Activated naive CD8-positive, alpha-beta T cell treated with anti-CD3 and anti-CD28 coated beads, Interleukin-2, amount 10 ng/mL, durations not matched to agents 7 days and 5 days (primary cell): ENCODE results near the gene PRR36. TPM values are rescaled to one million over a fixed set of nuclear protein-coding genes. Genes with fewer than 3 reads are reported as not detected.

Experiments
- ATAC-seq: fragments of 150-1000 bp; cut with Tn5 transposase; one replicate; pipeline ENCODE4 v1.10.0; 2021; ENCODE audit warnings: low read depth, moderate library complexity
- POLR2A ChIA-PET: fragments of 350-600 bp; sonication (Branson Sonifier 250); formaldehyde crosslinking; loops from one replicate; lab custom pipeline; 2021; ENCODE audit warnings: antibody characterized with exemption; lab: Charles Lee
- DNase-seq: peaks from one replicate; pipeline ENCODE4 v3.0.0; 2021
- H3K27ac Mint-ChIP-seq: one replicate; pipeline ENCODE4 v1.8.0; 2022; ENCODE audit warnings: mild to moderate bottlenecking, mixed read lengths
- H3K27me3 Mint-ChIP-seq: one replicate; pipeline ENCODE4 v1.8.0; 2022; ENCODE audit warnings: mild to moderate bottlenecking, moderate library complexity, mixed read lengths
- H3K36me3 Mint-ChIP-seq: one replicate; pipeline ENCODE4 v1.8.0; 2021; ENCODE audit warnings: mild to moderate bottlenecking, mixed read lengths
- H3K4me1 Mint-ChIP-seq: one replicate; pipeline ENCODE4 v1.8.0; 2021; ENCODE audit warnings: mixed read lengths
- H3K4me3 Mint-ChIP-seq: one replicate; pipeline ENCODE4 v1.8.0; 2022; ENCODE audit warnings: mild to moderate bottlenecking, moderate library complexity, mixed read lengths
- H3K9me3 Mint-ChIP-seq: one replicate; pipeline ENCODE4 v1.8.0; 2021; ENCODE audit warnings: mixed read lengths
- total RNA-seq, 2 experiments: library from RNA; stranded (reverse); gene quantifications; one replicate each; pipeline ENCODE4 v1.2.3, GENCODE V29; 2021

PRR36 gene
- total RNA-seq, 2 experiments from 2014 or later: 0.40 to 0.78 TPM

DNA sequence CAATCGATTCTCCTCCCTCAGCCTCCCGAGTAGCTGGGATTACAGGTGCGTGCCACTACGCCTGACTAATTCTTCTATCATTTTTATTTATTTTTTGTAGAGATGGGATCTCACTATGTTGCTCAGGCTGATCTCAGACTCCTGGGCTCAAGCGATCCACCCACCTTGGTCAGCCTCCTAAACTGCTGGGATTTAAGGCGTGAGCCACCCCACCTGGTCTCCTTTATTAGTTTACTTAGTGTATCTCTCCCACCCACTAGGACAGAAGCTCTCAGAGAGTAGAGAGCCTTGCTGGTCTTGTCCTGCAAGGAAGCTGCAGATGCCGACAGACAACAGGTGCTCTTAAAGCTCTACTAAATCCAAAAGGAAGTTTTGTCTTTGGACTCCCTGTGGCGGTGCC, 11.6 kb upstream of the PRR36 start:
- peaks cover 5% of the 10 kb centered on the region for H3K4me1 Mint-ChIP-seq
- POLR2A ChIA-PET: interaction anchor here (0.7 kb wide), 1 partner anchor 438 kb away, joined by 3 read pairs; no protein-coding TSS in a partner anchor
- peaks cover 20% of the 10 kb centered on the region for H3K27me3 Mint-ChIP-seq

DNA sequence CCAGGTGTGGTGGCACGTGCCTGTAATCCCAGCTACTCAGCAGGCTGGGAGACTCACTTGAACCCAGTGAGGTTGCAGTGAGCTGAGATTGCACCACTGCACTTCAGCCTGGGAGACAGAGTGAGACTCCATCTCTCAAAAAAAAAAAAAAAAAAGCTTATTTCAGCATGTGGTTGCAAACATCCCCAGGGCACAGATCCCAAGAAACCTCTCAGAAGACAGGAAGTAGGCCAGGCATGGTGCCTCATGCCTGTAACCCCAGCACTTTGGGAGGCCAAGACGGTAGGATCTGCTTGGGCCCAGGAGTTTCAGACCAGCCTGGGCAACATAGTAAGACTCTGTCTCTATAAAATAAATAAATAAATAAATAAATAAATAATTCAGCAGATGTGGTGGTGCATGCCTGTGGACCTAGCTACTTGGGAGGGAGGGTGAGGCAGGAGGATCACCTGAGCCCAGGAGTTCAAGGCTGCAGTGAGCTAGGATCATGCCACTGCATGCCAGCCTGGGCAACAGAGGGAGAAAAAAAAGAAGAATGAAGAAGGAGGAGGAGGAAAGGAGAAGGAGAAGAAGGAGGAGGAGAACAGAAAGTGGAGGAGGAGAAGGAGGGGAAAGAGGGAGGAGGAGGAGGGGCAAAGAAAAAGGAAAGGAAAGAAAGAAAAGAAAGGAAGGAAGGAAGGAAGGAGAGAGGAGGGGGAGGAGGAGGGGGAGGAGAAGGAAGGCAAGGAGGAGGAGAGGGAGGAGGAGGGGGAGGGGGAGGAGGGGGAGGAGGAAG, 9.8 kb upstream of the PRR36 start:
- peaks cover 5% of the 10 kb centered on the region for H3K4me1 Mint-ChIP-seq
- ATAC-seq (no peak), DNase-seq (no peak)
- H3K4me3 Mint-ChIP-seq: no peak overlapping the region
- H3K27ac Mint-ChIP-seq: no peak overlapping the region
- peaks cover 2% of the 10 kb centered on the region for H3K9me3 Mint-ChIP-seq
- POLR2A ChIA-PET: interaction anchor here (1.4 kb wide), 1 partner anchor 20 kb away, joined by 3 read pairs; the partner anchor contains the start of gene MAP2K7
- no peaks in the 10 kb centered on the region for H3K36me3 Mint-ChIP-seq
- H3K27me3 Mint-ChIP-seq: peaks cover 14% of the 10 kb centered on the region

More for the DNA sequence above, 11.6 kb upstream of the PRR36 start:
- Mint-ChIP-seq H3K36me3 (no peaks in the 10 kb centered on the region), H3K4me3 (no peak overlapping the region), H3K9me3 (peaks cover 2% of the 10 kb centered on the region), H3K27ac (no peak overlapping the region)
- ATAC-seq (no peak), DNase-seq (no peak)

DNA sequence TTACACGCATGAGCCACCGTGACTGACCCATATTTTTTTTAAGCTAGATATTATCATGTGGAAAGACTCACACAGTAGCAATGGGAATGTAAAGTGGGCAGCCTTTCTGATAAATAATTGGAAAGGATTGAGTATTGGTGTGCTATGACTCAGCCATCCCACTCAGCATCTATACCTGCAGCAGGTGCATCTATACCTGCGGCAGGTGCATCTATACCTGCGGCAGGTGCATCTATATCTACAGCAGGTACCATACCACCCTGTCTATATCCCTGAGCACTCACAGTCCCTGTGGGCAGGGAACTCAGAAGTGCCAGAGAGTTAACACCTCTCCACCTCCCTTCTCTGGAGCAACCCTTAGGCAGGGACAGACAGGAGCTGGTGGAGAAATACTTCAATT, 8.9 kb upstream of the PRR36 start:
- POLR2A ChIA-PET: interaction anchor here (1.4 kb wide), 1 partner anchor 20 kb away, joined by 3 read pairs; the partner anchor contains the start of gene MAP2K7
- H3K4me3 Mint-ChIP-seq: no peak overlapping the region
- peaks cover 2% of the 10 kb centered on the region for H3K9me3 Mint-ChIP-seq
- peaks cover 11% of the 10 kb centered on the region for H3K27me3 Mint-ChIP-seq
- DNase-seq (no peak), ATAC-seq (no peak)
- no peaks in the 10 kb centered on the region for H3K36me3 Mint-ChIP-seq
- H3K4me1 Mint-ChIP-seq: peaks cover 5% of the 10 kb centered on the region
- H3K27ac Mint-ChIP-seq: no peak overlapping the region

DNA sequence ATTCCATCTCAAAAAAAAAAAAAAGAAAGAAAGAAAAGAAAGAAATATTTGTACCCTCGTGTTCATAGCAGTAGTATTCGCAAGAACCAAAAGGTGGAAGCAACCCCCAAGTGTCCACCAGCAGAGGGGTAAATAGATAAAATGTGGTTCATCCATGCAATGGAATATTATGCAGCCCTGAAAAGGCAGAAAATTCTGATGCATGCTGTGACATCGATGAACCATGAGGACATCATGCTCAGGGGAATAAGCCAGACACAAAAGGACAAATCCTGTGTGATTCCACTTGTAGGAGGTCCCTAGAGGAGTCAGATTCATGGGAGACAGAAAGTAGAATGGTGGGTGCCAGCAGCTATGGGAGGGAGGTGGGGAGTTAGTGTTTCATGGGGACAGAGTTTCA, 7.7 kb upstream of the PRR36 start:
- Mint-ChIP-seq H3K9me3 (peaks cover 2% of the 10 kb centered on the region), H3K4me3 (no peak overlapping the region), H3K4me1 (peaks cover 5% of the 10 kb centered on the region), H3K27ac (no peak overlapping the region), H3K27me3 (peaks cover 5% of the 10 kb centered on the region), H3K36me3 (no peaks in the 10 kb centered on the region)
- POLR2A ChIA-PET: interaction anchor here (0.6 to 0.7 kb wide), 3 partner anchors 28 to 334 kb away, joined by 3 read pairs; no protein-coding TSS in a partner anchor
- no peak for DNase-seq
- ATAC-seq: no peak

DNA sequence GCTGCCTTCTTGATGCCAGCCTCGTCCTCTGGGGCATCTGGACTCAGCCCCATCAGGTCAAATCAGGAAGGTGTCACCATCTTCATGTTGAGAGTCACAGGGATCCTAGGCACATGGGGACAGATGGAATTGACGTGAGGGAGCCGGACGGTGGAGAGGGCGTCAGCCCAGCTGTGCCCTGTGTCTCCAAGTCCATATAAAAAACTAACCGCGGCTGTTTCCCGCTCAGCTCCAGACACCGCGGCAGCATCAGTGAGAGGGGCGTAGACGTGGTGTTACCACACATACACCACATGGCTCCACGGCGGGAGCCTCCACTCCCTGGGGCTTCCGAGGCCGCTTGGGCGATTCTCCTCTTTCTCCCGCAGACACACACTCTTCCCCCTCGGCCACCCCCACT, 5.6 kb upstream of the PRR36 start:
- H3K27me3 Mint-ChIP-seq: peaks cover 13% of the 10 kb centered on the region
- no peak overlapping the region for H3K4me3 Mint-ChIP-seq
- peaks cover 2% of the 10 kb centered on the region for H3K9me3 Mint-ChIP-seq
- no peaks in the 10 kb centered on the region for H3K36me3 Mint-ChIP-seq
- H3K27ac Mint-ChIP-seq: no peak overlapping the region
- DNase-seq (no peak), ATAC-seq (peak; percentile 43)
- POLR2A ChIA-PET: no interaction called here
- peaks cover 5% of the 10 kb centered on the region for H3K4me1 Mint-ChIP-seq

DNA sequence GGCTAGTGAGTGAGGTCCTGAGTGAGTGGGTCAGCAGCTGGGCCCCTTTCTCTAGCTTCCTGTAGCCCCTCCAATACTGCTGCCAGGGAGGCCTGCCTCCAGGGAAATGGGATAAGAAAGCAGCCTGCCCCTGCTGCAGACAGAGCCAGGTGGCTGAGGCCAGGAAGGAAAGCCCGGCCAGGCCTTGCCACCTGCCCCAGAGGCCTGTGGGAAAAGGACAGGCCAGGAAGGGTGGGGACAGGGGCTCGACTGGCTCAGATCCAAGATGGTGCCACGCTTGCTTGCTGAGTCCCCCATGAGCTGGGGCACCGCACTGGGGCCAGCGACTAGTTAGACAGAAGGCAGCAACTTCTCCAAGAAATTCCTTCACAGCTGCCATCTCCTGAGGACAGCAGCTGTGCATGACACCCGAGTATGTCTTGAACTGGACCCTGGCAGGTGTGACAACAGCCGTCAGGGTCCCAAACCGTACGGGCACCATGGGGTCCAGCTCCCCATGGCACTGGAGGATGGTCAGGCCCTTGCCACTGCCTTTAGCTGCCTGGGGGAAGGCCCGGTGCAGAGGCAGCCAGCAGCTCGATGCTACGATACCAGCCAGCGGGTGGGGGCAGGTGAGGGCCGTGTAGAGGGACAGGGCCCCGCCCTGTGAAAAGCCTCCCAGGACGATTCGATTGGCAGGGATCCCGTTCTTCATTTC, 5.1 kb upstream of the PRR36 start:
- DNase-seq: no peak
- POLR2A ChIA-PET: interaction anchor here (0.8 kb wide), 1 partner anchor 10 kb away, joined by 3 read pairs; no protein-coding TSS in a partner anchor
- peak; percentile 33 for ATAC-seq

DNA sequence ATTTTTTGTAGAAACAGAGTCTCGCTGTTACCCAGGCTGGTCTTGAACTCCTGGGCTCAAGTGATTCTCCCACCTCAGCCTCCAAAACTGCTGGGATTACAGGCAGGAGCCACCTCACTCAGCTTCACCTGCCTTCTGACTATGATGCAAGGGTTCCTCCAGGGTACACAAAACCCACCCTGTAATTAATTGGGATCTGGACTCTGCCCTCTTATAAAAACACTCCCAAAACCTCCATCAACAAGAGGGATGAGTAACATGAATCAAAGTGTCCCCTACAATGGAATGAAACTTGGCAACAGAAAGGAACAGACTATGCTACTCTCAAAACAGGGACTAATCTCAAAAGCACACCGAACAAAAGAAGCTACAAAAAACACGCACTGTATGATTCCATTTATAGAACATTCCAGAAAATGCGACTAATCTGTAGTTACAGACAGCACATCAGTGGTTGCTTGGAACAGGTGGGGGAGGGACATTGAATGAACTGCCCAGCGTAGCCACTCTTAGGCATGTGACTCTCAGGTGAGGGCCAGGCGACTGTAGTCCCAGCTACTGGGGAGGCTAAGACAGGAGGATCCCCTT, 3.2 kb upstream of the PRR36 start:
- no peak for DNase-seq
- Mint-ChIP-seq H3K4me1 (peaks cover 2% of the 10 kb centered on the region), H3K4me3 (no peak overlapping the region), H3K36me3 (no peaks in the 10 kb centered on the region), H3K27ac (no peak overlapping the region), H3K27me3 (peaks cover 27% of the 10 kb centered on the region), H3K9me3 (peaks cover 2% of the 10 kb centered on the region)
- ATAC-seq: no peak
- POLR2A ChIA-PET: no interaction called here

More for the DNA sequence above, 5.1 kb upstream of the PRR36 start:
- peaks cover 2% of the 10 kb centered on the region for H3K9me3 Mint-ChIP-seq
- H3K36me3 Mint-ChIP-seq: no peaks in the 10 kb centered on the region
- H3K4me3 Mint-ChIP-seq: no peak overlapping the region
- peaks cover 17% of the 10 kb centered on the region for H3K27me3 Mint-ChIP-seq
- peaks cover 5% of the 10 kb centered on the region for H3K4me1 Mint-ChIP-seq
- no peak overlapping the region for H3K27ac Mint-ChIP-seq

DNA sequence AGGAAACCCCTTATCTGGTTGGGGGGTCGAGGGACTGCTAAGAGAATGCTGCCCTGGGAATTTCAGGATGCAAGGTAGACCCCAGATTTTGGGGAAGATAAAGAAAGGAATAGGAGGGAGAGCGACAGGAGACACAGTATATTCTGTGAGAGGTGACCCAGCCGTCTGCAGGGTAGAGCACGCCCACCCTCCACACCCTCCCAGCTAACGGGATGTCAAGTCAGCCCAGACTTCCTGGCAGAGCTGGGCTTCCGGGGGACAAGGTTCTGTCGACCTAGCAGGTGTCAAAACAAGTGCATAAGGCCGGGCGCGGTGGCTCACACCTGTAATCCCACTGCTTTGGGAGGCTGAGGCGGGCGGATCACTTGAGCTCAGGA, 695 bp upstream of the PRR36 start:
- Mint-ChIP-seq H3K9me3 (no peaks in the 10 kb centered on the region), H3K36me3 (no peaks in the 10 kb centered on the region), H3K27ac (no peak overlapping the region), H3K4me3 (peak overlapping the region; percentile 68), H3K4me1 (peaks cover 19% of the 10 kb centered on the region), H3K27me3 (peaks cover 39% of the 10 kb centered on the region)
- ATAC-seq: no peak
- POLR2A ChIA-PET: no interaction called here
- DNase-seq: no peak

DNA sequence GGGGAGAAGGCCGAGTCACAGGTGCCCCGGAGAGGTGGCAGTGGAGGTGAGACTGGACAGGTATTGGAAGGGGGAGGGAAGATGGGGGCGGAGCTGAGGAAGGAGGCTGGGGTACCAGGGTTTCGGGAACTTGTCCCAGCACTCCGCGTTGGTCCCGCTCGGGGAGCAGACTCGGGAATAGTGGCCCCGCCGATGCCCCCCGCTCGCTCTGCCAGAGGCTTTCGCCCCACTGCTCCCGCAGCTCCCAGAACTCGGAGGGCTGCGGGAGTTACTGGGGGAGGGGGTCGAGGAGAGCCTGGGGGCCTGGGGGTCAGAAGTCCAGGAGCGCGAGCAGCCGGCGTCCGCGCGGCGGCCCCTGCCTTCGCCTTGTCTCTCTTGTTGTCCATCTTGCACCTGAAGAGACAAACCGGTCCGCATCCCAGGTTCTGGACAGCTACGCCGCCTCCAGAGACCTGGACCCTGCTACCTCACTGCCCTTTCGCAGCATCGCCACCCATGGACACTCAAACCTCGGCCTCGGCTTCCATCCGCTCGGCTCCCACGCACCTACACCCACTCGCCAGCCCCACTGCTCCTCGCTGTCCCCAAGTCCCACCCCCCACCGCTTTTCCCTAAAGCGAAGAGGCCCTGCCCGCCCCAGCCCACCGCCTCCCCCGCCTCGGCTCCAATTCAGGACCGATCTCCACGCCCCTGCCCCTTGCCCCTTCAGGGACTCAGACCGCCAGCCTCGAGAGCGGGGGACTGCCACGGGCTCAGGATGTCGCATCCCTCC, 700 bp downstream of the PRR36 start:
- POLR2A ChIA-PET: interaction anchor here (0.6 kb wide), 1 partner anchor 70 kb away, joined by 4 read pairs; no protein-coding TSS in a partner anchor
- peaks cover 22% of the 10 kb centered on the region for H3K4me1 Mint-ChIP-seq

DNA sequence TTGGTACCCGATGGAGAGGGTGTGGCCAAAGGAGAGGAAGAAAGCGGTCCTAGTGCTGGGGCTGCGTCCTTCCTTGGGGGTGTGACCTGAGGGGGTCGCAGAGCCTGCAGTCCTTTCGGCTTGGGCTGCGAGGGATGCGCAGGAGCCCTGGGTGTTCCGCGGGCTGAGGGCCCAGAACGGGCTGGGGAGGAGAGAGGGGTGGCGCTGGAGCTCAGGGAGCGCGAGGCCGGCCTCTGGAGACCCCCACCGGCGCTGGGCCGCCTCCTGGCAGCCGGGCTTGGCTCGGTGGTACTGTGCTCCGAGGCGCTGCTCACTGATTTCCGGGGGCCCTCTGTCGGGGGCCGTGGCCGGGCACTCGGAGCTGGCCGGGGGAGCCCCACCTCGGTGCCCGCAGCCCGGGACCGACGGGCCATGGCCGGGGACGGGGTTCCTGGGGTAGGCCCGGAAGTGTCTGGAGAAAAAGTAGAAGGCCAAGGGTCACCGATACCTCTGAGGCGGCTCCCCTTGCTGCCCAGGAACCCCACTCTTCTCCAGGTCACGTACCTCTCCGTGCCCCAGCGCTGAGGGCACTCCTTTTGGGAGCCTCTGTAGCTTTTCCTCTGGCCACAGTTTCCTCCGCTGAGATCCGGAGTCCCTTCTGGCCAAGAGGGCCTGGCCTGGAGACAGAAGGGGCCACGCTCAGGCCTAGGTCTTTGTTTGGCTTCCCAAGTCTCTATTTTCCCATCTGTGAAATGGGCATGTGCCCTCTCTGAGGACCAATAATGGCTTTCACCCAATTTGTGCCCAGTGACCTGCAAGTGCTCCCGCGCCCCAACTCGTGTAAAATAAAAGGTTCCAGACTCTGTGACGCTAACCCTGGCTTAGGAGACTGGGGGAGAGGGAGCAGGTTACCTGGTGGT, 1.6 kb downstream of the PRR36 start:
- ATAC-seq (no peak), DNase-seq (no peak)
- POLR2A ChIA-PET: interaction anchor here (1.6 kb wide), 1 partner anchor 10 kb away, joined by 6 read pairs; no protein-coding TSS in a partner anchor
- Mint-ChIP-seq H3K4me3 (peak overlapping the region; percentile 68), H3K9me3 (no peaks in the 10 kb centered on the region), H3K4me1 (peaks cover 23% of the 10 kb centered on the region), H3K36me3 (no peaks in the 10 kb centered on the region), H3K27me3 (peaks cover 45% of the 10 kb centered on the region), H3K27ac (no peak overlapping the region)

More for the DNA sequence above, 700 bp downstream of the PRR36 start:
- ATAC-seq (no peak), DNase-seq (no peak)
- Mint-ChIP-seq H3K36me3 (no peaks in the 10 kb centered on the region), H3K27ac (no peak overlapping the region), H3K27me3 (peaks cover 39% of the 10 kb centered on the region), H3K4me3 (peak overlapping the region; percentile 64), H3K9me3 (no peaks in the 10 kb centered on the region)

DNA sequence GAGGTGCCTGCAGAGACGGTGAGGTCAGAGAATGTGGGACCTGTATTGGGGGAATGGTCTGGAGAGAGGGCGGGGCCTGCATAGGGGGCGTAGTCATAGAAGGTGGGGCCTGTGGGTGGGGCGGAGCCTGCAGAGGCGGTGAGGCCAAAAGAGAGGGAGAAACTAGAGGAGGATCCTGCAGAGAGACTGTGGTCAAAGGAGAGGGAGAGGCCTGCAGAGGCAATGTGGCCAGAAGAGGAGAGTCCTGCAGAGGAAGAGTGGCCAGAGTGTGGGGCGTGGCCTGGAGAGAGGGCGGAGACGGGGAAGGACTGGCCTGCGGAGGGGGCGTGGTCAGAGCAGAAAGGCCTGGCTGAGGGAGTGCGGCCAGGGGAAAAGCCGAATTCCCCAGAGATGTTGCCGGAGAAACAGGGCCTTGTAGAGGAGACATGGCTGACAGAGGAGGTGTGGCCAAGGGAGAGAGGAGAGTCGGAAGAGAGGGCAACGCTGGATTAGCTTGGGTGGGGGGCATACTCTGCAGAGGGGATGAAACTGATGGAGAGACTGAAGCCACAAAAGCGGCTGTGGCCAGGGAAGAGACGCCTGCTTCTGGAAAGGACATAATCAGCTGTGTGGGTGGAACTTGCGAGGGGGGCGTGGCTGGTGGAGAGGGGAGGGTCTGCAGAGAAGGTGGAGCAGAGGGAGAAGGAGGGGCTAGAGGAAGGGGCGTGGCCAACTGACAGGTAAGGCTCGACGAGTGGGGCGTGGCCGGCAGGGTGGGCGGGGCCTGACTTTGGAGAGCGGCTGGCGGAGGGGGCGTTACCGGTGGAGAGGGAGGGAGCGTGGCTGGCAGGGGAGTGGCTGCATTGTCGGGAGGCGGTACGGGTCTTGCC, 2.5 kb downstream of the PRR36 start:
- DNase-seq: peak; percentile 86
- ATAC-seq: no peak
- no peaks in the 10 kb centered on the region for H3K9me3 Mint-ChIP-seq
- H3K36me3 Mint-ChIP-seq: no peaks in the 10 kb centered on the region
- POLR2A ChIA-PET: interaction anchor here (1.6 kb wide), 1 partner anchor 10 kb away, joined by 6 read pairs; no protein-coding TSS in a partner anchor
- peak overlapping the region; percentile 68 for H3K4me3 Mint-ChIP-seq
- peaks cover 23% of the 10 kb centered on the region for H3K4me1 Mint-ChIP-seq
- peak overlapping the region; percentile 76 for H3K27ac Mint-ChIP-seq
- peaks cover 52% of the 10 kb centered on the region for H3K27me3 Mint-ChIP-seq
